ENCODE results near the gene NECTIN1.

NECTIN1 gene

GRCh38 chr11:119589001-119589400 is 140.0 kb downstream of the NECTIN1 start:
- TF ChIP-seq CTCF (IDR thresholded peaks at IDR 0.05) = no peak
- peaks cover 42% of the 10 kb centered on the region for H3K27me3 ChIP-seq
- H3K36me3 ChIP-seq = no peaks in the 10 kb centered on the region
- no peak overlapping the region for H3K4me3 ChIP-seq (ENCODE audit: low read depth in 1 of 2, low read length in 1 of 2)
- H3K27ac ChIP-seq = no peak overlapping the region
- H3K4me1 ChIP-seq (ENCODE audit: control insufficient read depth in 1 of 2, insufficient read depth in 1 of 2, low read depth in 1 of 2, low read length in 1 of 2) = peaks cover 0 to 11% of the 10 kb centered on the region in 2 experiments
- no peaks in the 10 kb centered on the region for H3K9me3 ChIP-seq

Data from neutrophil (primary cell).